Keratinocyte (primary cell): Measurements from ENCODE around the gene BRD7. TPM values are rescaled to one million over a fixed set of nuclear protein-coding genes. Genes with fewer than 3 reads are reported as not detected.

ENCODE experiments used
- DNase-seq: peaks from one replicate; pipeline ENCODE4 v3.0.0-alpha.2; 2011; ENCODE audit warnings: low read depth, missing footprints, low spot score
- FAIRE-seq: peaks from 2 replicates; lab custom pipeline; 2011; peaks lifted over from hg19 to GRCh38; lab: Jason Lieb, UNC
- H2AFZ ChIP-seq: 2 replicates; pipeline ENCODE4 v1.6.0; 2012; ENCODE audit warnings: low read length, control low read depth, inconsistent platforms; ENCODE audit not compliant: control insufficient read depth
- H3K27ac ChIP-seq: 2 replicates; pipeline ENCODE4 v1.5.1; 2011; ENCODE audit warnings: low read length; ENCODE audit not compliant: control insufficient read depth, insufficient read depth
- H3K27me3 ChIP-seq: 3 replicates; pipeline ENCODE4 v1.6.0; 2011; ENCODE audit warnings: low read length; ENCODE audit not compliant: control insufficient read depth, insufficient read depth; ENCODE audit errors: extremely low read depth
- H3K36me3 ChIP-seq, 2 experiments: 2 replicates in 1 of 2; 3 replicates in 1 of 2; pipeline ENCODE4 v1.5.1; 2011; ENCODE audit warnings: low read length in 2 of 2, mild to moderate bottlenecking in 1 of 2; ENCODE audit not compliant: control insufficient read depth in 2 of 2, insufficient read depth in 2 of 2; ENCODE audit errors: extremely low read depth in 1 of 2
- H3K4me1 ChIP-seq: 3 replicates; pipeline ENCODE4 v1.5.1; 2011; ENCODE audit warnings: low read length; ENCODE audit not compliant: control insufficient read depth, insufficient read depth; ENCODE audit errors: extremely low read depth
- H3K4me2 ChIP-seq: 3 replicates; pipeline ENCODE4 v1.6.0; 2011; ENCODE audit warnings: low read depth, low read length; ENCODE audit not compliant: control insufficient read depth, insufficient read depth; ENCODE audit errors: extremely low read depth
- H3K4me3 ChIP-seq, 3 experiments: fragments of 200-600 bp in 1 of 3; sonication (generic) in 1 of 3; 2 replicates in 2 of 3; 3 replicates in 1 of 3; pipeline ENCODE4 v1.5.1; 2011 to 2016; ENCODE audit warnings: low read length in 3 of 3, mild to moderate bottlenecking in 3 of 3, control low read depth in 2 of 3, inconsistent platforms in 1 of 3, low read depth in 1 of 3, mixed read lengths in 1 of 3, mixed run types in 1 of 3, moderate library complexity in 1 of 3; ENCODE audit not compliant: control insufficient read depth in 2 of 3, insufficient read depth in 2 of 3; ENCODE audit errors: extremely low read depth in 1 of 3
- H3K79me2 ChIP-seq: 2 replicates; pipeline ENCODE4 v1.6.0; 2012; ENCODE audit warnings: low read length; ENCODE audit not compliant: control insufficient read depth, insufficient read depth
- H3K9ac ChIP-seq: 3 replicates; pipeline ENCODE4 v1.6.0; 2011; ENCODE audit warnings: low read length; ENCODE audit not compliant: control insufficient read depth, insufficient read depth; ENCODE audit errors: extremely low read depth
- H3K9me1 ChIP-seq: 3 replicates; pipeline ENCODE4 v1.6.0; 2011; ENCODE audit warnings: low read length; ENCODE audit not compliant: control insufficient read depth, insufficient read depth; ENCODE audit errors: extremely low read depth
- H3K9me3 ChIP-seq: 2 replicates; pipeline ENCODE4 v1.5.1; 2012; ENCODE audit warnings: low read depth, low read length; ENCODE audit not compliant: control insufficient read depth
- H4K20me1 ChIP-seq: 3 replicates; pipeline ENCODE4 v1.6.0; 2011; ENCODE audit warnings: low read length; ENCODE audit not compliant: control insufficient read depth, insufficient read depth; ENCODE audit errors: extremely low read depth
- EZH2 ChIP-seq: IDR thresholded peaks from one replicate; pipeline ENCODE4 v1.6.1; 2012; ENCODE audit warnings: inconsistent platforms, mild to moderate bottlenecking, low read length, moderate library complexity
- dilution Hi-C: fragments of 300-500 bp; cut with MboI; formaldehyde crosslinking; loops from one replicate; pipeline ENCODE4 v1.7.0; 2020; ENCODE audit warnings: low sequenced_read_pairs; ENCODE audit not compliant: extremely low pct_ligation_motif_present
- polyA plus RNA-seq, 5 experiments: library from polyadenylated mRNA; depleted of rRNA in 3 of 5; stranded (reverse) in 3 of 5; stranded (forward) in 1 of 5; unstranded in 1 of 5; fragments of >200 nt; gene quantifications; 1 replicate in 1 of 5; 2 replicates in 3 of 5; 3 replicates in 1 of 5; pipeline versions ENCODE4 v1.2.1 to v1.2.3, GENCODE V29; 2011 to 2012; ENCODE audit warnings: missing spikeins in 2 of 5, low read depth in 1 of 5, low replicate concordance in 1 of 5
- TF ChIP-seq, protein P1 (sequence below), 3 experiments: IDR thresholded peaks in 1 of 3; conservative IDR thresholded peaks in 1 of 3; optimal IDR thresholded peaks in 1 of 3; 2 replicates in 2 of 3; 3 replicates in 1 of 3; pipeline versions ENCODE3 to v1.5.1; 2011; ENCODE audit warnings: low read length in 3 of 3, mild to moderate bottlenecking in 3 of 3, moderate library complexity in 2 of 3, control low read depth in 1 of 3, inconsistent platforms in 1 of 3; ENCODE audit not compliant: insufficient read depth in 2 of 3; ENCODE audit errors: extremely low read depth in 1 of 3

BRD7 gene
- polyA plus RNA-seq, 1 donor (not counting 4 experiments of a cell fraction or from before 2014, with no cell fraction given): 66.6 TPM

- DNase-seq: no peak
- Histone ChIP-seq H4K20me1 (no peaks in the 10 kb centered on the region), H3K9me3 (no peaks in the 10 kb centered on the region), H2AFZ (no peak overlapping the region), H3K9ac (no peak overlapping the region), H3K27ac (no peak overlapping the region), H3K27me3 (no peaks in the 10 kb centered on the region), H3K4me3 (no peak overlapping the region), H3K79me2 (peaks cover 33% of the 10 kb centered on the region), H3K9me1 (no peaks in the 10 kb centered on the region), H3K4me1 (peaks cover 2% of the 10 kb centered on the region), H3K4me2 (no peak overlapping the region), H3K36me3 (peaks cover 7 to 8% of the 10 kb centered on the region in 2 experiments)
- TF ChIP-seq EZH2: no peak
- TF ChIP-seq, protein P1, sequence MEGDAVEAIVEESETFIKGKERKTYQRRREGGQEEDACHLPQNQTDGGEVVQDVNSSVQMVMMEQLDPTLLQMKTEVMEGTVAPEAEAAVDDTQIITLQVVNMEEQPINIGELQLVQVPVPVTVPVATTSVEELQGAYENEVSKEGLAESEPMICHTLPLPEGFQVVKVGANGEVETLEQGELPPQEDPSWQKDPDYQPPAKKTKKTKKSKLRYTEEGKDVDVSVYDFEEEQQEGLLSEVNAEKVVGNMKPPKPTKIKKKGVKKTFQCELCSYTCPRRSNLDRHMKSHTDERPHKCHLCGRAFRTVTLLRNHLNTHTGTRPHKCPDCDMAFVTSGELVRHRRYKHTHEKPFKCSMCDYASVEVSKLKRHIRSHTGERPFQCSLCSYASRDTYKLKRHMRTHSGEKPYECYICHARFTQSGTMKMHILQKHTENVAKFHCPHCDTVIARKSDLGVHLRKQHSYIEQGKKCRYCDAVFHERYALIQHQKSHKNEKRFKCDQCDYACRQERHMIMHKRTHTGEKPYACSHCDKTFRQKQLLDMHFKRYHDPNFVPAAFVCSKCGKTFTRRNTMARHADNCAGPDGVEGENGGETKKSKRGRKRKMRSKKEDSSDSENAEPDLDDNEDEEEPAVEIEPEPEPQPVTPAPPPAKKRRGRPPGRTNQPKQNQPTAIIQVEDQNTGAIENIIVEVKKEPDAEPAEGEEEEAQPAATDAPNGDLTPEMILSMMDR (optimal IDR thresholded peaks at IDR 0.05 in 1 of 3, IDR thresholded peaks at IDR 0.05 in 1 of 3, conservative IDR thresholded peaks at IDR 0.05 in 1 of 3; ENCODE audit: extremely low read depth in 1 of 3, insufficient read depth in 2 of 3, low read length in 3 of 3): peak in 1 of 3 experiments; percentile 38
- no peak for FAIRE-seq
- dilution Hi-C loops: no loop called here
Measured at GRCh38 chr16:50354629-50355456, 13.9 kb downstream of the BRD7 start.

GRCh38 chr16:50354082-50354481 is 14.7 kb downstream of the BRD7 start:
- Histone ChIP-seq H3K79me2 (peaks cover 26% of the 10 kb centered on the region), H3K9me3 (no peaks in the 10 kb centered on the region), H3K27ac (no peak overlapping the region), H3K9ac (no peak overlapping the region), H2AFZ (no peak overlapping the region), H3K36me3 (peaks cover 6 to 8% of the 10 kb centered on the region in 2 experiments), H3K4me1 (no peaks in the 10 kb centered on the region), H4K20me1 (no peaks in the 10 kb centered on the region), H3K9me1 (no peaks in the 10 kb centered on the region), H3K4me3 (no peak overlapping the region), H3K27me3 (no peaks in the 10 kb centered on the region), H3K4me2 (no peak overlapping the region)
- dilution Hi-C loops: no loop called here
- FAIRE-seq: no peak
- TF ChIP-seq, protein P1 (optimal IDR thresholded peaks at IDR 0.05 in 1 of 3, IDR thresholded peaks at IDR 0.05 in 1 of 3, conservative IDR thresholded peaks at IDR 0.05 in 1 of 3; ENCODE audit: extremely low read depth in 1 of 3, insufficient read depth in 2 of 3, low read length in 3 of 3): no peak
- TF ChIP-seq EZH2: no peak
- no peak for DNase-seq
